ENCODE data around the gene ZNF324. TPM values are rescaled to one million over a fixed set of nuclear protein-coding genes. Genes with fewer than 3 reads are reported as not detected.
A peak's percentile ranks its signal among the peaks of the same experiment; 100 is the strongest.

ZNF324 gene
- total RNA-seq, 1 donor, result 20.6 TPM

GRCh38 chr19:58476498-58477015, 9.7 kb downstream of the ZNF324 start:
- DNase-seq (ENCODE audit: insufficient read length, low spot score, missing footprints), result no peak
- no peak for TF ChIP-seq CTCF (IDR thresholded peaks at IDR 0.05; ENCODE audit: extremely low read depth, low read depth, low read length)

GRCh38 chr19:58477130-58477529, 10.2 kb downstream of the ZNF324 start:
- DNase-seq (ENCODE audit: insufficient read length, low spot score, missing footprints), result no peak
- H2AFZ ChIP-seq (ENCODE audit: low read length), result peak overlapping the region; percentile 85
- peaks cover 2% of the 10 kb centered on the region for H4K20me1 ChIP-seq (ENCODE audit: insufficient read depth, low read length)
- peak overlapping the region; percentile 96 for H3K27ac ChIP-seq (ENCODE audit: low read depth, low read length)
- H3K4me3 ChIP-seq (ENCODE audit: insufficient read depth, low read length), result peak overlapping the region; percentile 80
- no peaks in the 10 kb centered on the region for H3K27me3 ChIP-seq (ENCODE audit: insufficient read depth, low read length)
- H3K79me2 ChIP-seq (ENCODE audit: insufficient read depth, low read length), result no peaks in the 10 kb centered on the region
- no peaks in the 10 kb centered on the region for H3K9me3 ChIP-seq (ENCODE audit: low read depth, low read length)
- peaks cover 18% of the 10 kb centered on the region for H3K4me1 ChIP-seq (ENCODE audit: insufficient read depth, low read length)
- no peak for TF ChIP-seq CTCF (IDR thresholded peaks at IDR 0.05; ENCODE audit: extremely low read depth, low read depth, low read length)
- peaks cover 10% of the 10 kb centered on the region for H3K36me3 ChIP-seq (ENCODE audit: insufficient read depth, low read length)
- peak overlapping the region; percentile 95 for H3K4me2 ChIP-seq (ENCODE audit: insufficient read depth, low read length)

More at GRCh38 chr19:58476498-58477015, 9.7 kb downstream of the ZNF324 start:
- Histone ChIP-seq H3K27me3 (ENCODE audit: insufficient read depth, low read length) (no peaks in the 10 kb centered on the region), H3K4me3 (ENCODE audit: insufficient read depth, low read length) (peak overlapping the region; percentile 80), H3K27ac (ENCODE audit: low read depth, low read length) (peak overlapping the region; percentile 96), H3K36me3 (ENCODE audit: insufficient read depth, low read length) (peaks cover 15% of the 10 kb centered on the region), H2AFZ (ENCODE audit: low read length) (peak overlapping the region; percentile 85), H3K79me2 (ENCODE audit: insufficient read depth, low read length) (no peaks in the 10 kb centered on the region), H3K9me3 (ENCODE audit: low read depth, low read length) (no peaks in the 10 kb centered on the region), H3K4me2 (ENCODE audit: insufficient read depth, low read length) (peak overlapping the region; percentile 95), H4K20me1 (ENCODE audit: insufficient read depth, low read length) (peaks cover 4% of the 10 kb centered on the region), H3K4me1 (ENCODE audit: insufficient read depth, low read length) (peaks cover 18% of the 10 kb centered on the region)

GRCh38 chr19:58477871-58478270, 11.0 kb downstream of the ZNF324 start:
- Histone ChIP-seq H3K36me3 (ENCODE audit: insufficient read depth, low read length) (peaks cover 2% of the 10 kb centered on the region), H3K4me2 (ENCODE audit: insufficient read depth, low read length) (no peak overlapping the region), H2AFZ (ENCODE audit: low read length) (no peak overlapping the region), H3K27ac (ENCODE audit: low read depth, low read length) (no peak overlapping the region), H3K79me2 (ENCODE audit: insufficient read depth, low read length) (no peaks in the 10 kb centered on the region), H3K27me3 (ENCODE audit: insufficient read depth, low read length) (no peaks in the 10 kb centered on the region), H4K20me1 (ENCODE audit: insufficient read depth, low read length) (no peaks in the 10 kb centered on the region), H3K4me1 (ENCODE audit: insufficient read depth, low read length) (peaks cover 18% of the 10 kb centered on the region), H3K9me3 (ENCODE audit: low read depth, low read length) (no peaks in the 10 kb centered on the region), H3K4me3 (ENCODE audit: insufficient read depth, low read length) (no peak overlapping the region)
- no peak for DNase-seq (ENCODE audit: insufficient read length, low spot score, missing footprints)
- TF ChIP-seq CTCF (IDR thresholded peaks at IDR 0.05; ENCODE audit: extremely low read depth, low read depth, low read length), result no peak

GRCh38 chr19:58479303-58479702, 12.4 kb downstream of the ZNF324 start:
- Histone ChIP-seq H3K4me2 (ENCODE audit: insufficient read depth, low read length) (no peak overlapping the region), H3K36me3 (ENCODE audit: insufficient read depth, low read length) (no peaks in the 10 kb centered on the region), H2AFZ (ENCODE audit: low read length) (no peak overlapping the region), H3K9me3 (ENCODE audit: low read depth, low read length) (no peaks in the 10 kb centered on the region), H3K4me1 (ENCODE audit: insufficient read depth, low read length) (peaks cover 15% of the 10 kb centered on the region), H4K20me1 (ENCODE audit: insufficient read depth, low read length) (no peaks in the 10 kb centered on the region), H3K27me3 (ENCODE audit: insufficient read depth, low read length) (no peaks in the 10 kb centered on the region), H3K4me3 (ENCODE audit: insufficient read depth, low read length) (no peak overlapping the region), H3K79me2 (ENCODE audit: insufficient read depth, low read length) (no peaks in the 10 kb centered on the region), H3K27ac (ENCODE audit: low read depth, low read length) (no peak overlapping the region)
- DNase-seq (ENCODE audit: insufficient read length, low spot score, missing footprints), result peak; percentile 64
- no peak for TF ChIP-seq CTCF (IDR thresholded peaks at IDR 0.05; ENCODE audit: extremely low read depth, low read depth, low read length)

Measured in osteoblast (primary cell).